Panc1 (cell line): Measurements from ENCODE around the gene MMAB.

Experiments used
- CTCF ChIP-seq: fragments of 450-650 bp; IDR thresholded peaks from 2 replicates; pipeline ENCODE4 v1.5.1; 2017; ENCODE audit warnings: mild to moderate bottlenecking
- POLR2AphosphoS5 ChIP-seq: IDR thresholded peaks from 2 replicates; pipeline ENCODE4 v1.6.1; 2012; ENCODE audit warnings: mild to moderate bottlenecking, low read depth, low read length, moderate library complexity
- SIN3A ChIP-seq: IDR thresholded peaks from 2 replicates; pipeline ENCODE4 v1.6.1; 2012; ENCODE audit warnings: low read depth, mild to moderate bottlenecking, low read length, moderate library complexity, borderline replicate concordance; ENCODE audit not compliant: insufficient read depth
- TCF7L2 ChIP-seq: IDR thresholded peaks from 2 replicates; pipeline ENCODE4 v1.6.1; 2011; ENCODE audit warnings: mild to moderate bottlenecking, low read depth, low read length, inconsistent platforms
- TF ChIP-seq, protein P1 (sequence below), 2 experiments: IDR thresholded peaks; 2 replicates each; pipeline ENCODE4 v1.6.1; 2011 to 2012; ENCODE audit warnings: low read depth in 2 of 2, control low read depth in 1 of 2, low read length in 1 of 2, mild to moderate bottlenecking in 1 of 2, moderate library complexity in 1 of 2; ENCODE audit not compliant: insufficient read depth in 1 of 2

DNA sequence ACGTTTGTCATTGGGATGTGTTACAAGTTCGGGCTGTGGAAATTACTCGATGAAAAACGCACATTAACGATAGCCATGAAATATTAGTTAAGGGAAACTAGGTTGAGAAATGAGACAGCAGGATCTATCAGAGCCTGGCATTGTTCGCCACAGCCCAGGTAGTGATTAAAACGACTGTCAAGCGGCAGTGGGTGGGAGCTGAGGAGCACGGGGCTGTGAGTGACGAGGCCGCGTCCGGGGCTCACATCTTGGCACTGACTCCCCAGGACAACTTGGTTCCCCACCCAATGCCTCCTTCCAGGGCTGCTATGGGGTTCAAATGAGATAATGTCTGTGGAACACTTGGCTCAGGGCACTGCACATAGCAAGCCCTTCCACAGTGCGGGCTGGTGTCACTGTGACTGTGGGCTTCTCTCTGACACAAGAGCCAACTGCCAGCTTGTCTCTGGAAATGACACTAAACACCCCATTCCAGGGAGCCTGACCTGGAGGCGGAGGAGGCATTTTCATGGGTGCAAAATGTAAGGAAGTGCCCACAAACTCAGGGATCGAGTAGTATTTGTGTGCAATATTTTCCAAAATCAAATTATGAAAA lies 19.3 kb downstream of the MMAB start:
- TF ChIP-seq CTCF, result no peak
- no peak for TF ChIP-seq POLR2AphosphoS5
- no peak for TF ChIP-seq SIN3A
- TF ChIP-seq, protein P1, sequence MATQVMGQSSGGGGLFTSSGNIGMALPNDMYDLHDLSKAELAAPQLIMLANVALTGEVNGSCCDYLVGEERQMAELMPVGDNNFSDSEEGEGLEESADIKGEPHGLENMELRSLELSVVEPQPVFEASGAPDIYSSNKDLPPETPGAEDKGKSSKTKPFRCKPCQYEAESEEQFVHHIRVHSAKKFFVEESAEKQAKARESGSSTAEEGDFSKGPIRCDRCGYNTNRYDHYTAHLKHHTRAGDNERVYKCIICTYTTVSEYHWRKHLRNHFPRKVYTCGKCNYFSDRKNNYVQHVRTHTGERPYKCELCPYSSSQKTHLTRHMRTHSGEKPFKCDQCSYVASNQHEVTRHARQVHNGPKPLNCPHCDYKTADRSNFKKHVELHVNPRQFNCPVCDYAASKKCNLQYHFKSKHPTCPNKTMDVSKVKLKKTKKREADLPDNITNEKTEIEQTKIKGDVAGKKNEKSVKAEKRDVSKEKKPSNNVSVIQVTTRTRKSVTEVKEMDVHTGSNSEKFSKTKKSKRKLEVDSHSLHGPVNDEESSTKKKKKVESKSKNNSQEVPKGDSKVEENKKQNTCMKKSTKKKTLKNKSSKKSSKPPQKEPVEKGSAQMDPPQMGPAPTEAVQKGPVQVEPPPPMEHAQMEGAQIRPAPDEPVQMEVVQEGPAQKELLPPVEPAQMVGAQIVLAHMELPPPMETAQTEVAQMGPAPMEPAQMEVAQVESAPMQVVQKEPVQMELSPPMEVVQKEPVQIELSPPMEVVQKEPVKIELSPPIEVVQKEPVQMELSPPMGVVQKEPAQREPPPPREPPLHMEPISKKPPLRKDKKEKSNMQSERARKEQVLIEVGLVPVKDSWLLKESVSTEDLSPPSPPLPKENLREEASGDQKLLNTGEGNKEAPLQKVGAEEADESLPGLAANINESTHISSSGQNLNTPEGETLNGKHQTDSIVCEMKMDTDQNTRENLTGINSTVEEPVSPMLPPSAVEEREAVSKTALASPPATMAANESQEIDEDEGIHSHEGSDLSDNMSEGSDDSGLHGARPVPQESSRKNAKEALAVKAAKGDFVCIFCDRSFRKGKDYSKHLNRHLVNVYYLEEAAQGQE (IDR thresholded peaks at IDR 0.05; ENCODE audit: insufficient read depth in 1 of 2, low read depth in 2 of 2, low read length in 1 of 2), result no peak
- TF ChIP-seq TCF7L2, result no peak
